ENCODE measurements around the gene DNM2.
"Not testable (repeated sequence)": the region's sequence is repeated elsewhere in the genome, so short reads cannot be mapped to it uniquely, and the experiment has no call there.

The DNM2 gene

GRCh38 chr19:10864538-10864899 lies 146.6 kb downstream of the DNM2 start:
- H3K4me1 ChIP-seq (ENCODE audit: control insufficient read depth in 5 of 5, insufficient read depth in 5 of 5, low read length in 5 of 5), result peaks cover 0 to 17% (median 10%) of the 10 kb centered on the region in 5 donors
- peak overlapping the region in 4 of 5 donors; percentile 23 to 34 (median 30) for H3K4me3 ChIP-seq (ENCODE audit: low read depth in 1 of 5, low read length in 5 of 5)
- H3K36me3 ChIP-seq (ENCODE audit: control insufficient read depth in 5 of 5, insufficient read depth in 5 of 5, low read length in 5 of 5), result no peaks in the 10 kb centered on the region
- H3K9ac ChIP-seq (ENCODE audit: low read length in 5 of 5), result peak overlapping the region in 1 of 5 donors; percentile 56
- no peaks in the 10 kb centered on the region for H3K27me3 ChIP-seq (ENCODE audit: control insufficient read depth in 5 of 5, insufficient read depth in 4 of 5, low read length in 5 of 5)
- H3K27ac ChIP-seq (ENCODE audit: low read depth, low read length), result no peak overlapping the region
- no peaks in the 10 kb centered on the region for H3K9me3 ChIP-seq (ENCODE audit: control insufficient read depth in 5 of 5, low read length in 5 of 5)

DNA sequence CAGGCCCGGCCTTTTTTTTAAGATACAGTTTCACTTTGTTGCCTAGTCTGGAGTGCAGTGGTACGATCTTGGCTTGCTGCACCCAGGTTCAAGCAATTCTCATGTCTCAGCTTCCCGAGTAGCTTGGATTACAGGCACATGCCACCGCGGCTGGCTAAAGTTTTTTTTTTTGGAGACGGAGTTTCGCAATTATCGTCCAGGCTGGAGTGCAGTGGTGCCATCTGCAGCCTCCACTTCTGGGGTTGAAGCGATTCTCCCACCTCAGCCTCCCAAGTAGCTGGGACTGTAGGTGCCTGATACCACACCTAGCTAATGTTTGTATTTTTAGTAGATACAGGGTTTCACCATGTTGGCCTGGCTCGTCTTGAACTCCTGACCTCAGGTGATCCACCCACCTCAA lies 148.6 kb downstream of the DNM2 start:
- Histone ChIP-seq H3K27me3 (ENCODE audit: control insufficient read depth in 5 of 5, insufficient read depth in 4 of 5, low read length in 5 of 5) (no peaks in the 10 kb centered on the region), H3K36me3 (ENCODE audit: control insufficient read depth in 5 of 5, insufficient read depth in 5 of 5, low read length in 5 of 5) (no peaks in the 10 kb centered on the region), H3K4me1 (ENCODE audit: control insufficient read depth in 5 of 5, insufficient read depth in 5 of 5, low read length in 5 of 5) (peaks cover 0 to 21% (median 14%) of the 10 kb centered on the region in 5 donors), H3K27ac (ENCODE audit: low read depth, low read length) (no peak overlapping the region), H3K9ac (ENCODE audit: low read length in 5 of 5) (no peak overlapping the region), H3K9me3 (ENCODE audit: control insufficient read depth in 5 of 5, low read length in 5 of 5) (no peaks in the 10 kb centered on the region), H3K4me3 (ENCODE audit: low read depth in 1 of 5, low read length in 5 of 5) (no peak overlapping the region)

GRCh38 chr19:10868872-10869547 lies 151.1 kb downstream of the DNM2 start:
- H3K4me3 ChIP-seq (ENCODE audit: low read depth in 1 of 5, low read length in 5 of 5), result no peak overlapping the region
- H3K27me3 ChIP-seq (ENCODE audit: control insufficient read depth in 5 of 5, insufficient read depth in 4 of 5, low read length in 5 of 5), result no peaks in the 10 kb centered on the region
- no peak overlapping the region for H3K27ac ChIP-seq (ENCODE audit: low read depth, low read length)
- H3K9me3 ChIP-seq (ENCODE audit: control insufficient read depth in 5 of 5, low read length in 5 of 5), result no peaks in the 10 kb centered on the region
- no peaks in the 10 kb centered on the region for H3K36me3 ChIP-seq (ENCODE audit: control insufficient read depth in 5 of 5, insufficient read depth in 5 of 5, low read length in 5 of 5)
- H3K9ac ChIP-seq (ENCODE audit: low read length in 5 of 5), result no peak overlapping the region
- H3K4me1 ChIP-seq (ENCODE audit: control insufficient read depth in 5 of 5, insufficient read depth in 5 of 5, low read length in 5 of 5), result peaks cover 2 to 22% (median 19%) of the 10 kb centered on the region in 5 donors

DNA sequence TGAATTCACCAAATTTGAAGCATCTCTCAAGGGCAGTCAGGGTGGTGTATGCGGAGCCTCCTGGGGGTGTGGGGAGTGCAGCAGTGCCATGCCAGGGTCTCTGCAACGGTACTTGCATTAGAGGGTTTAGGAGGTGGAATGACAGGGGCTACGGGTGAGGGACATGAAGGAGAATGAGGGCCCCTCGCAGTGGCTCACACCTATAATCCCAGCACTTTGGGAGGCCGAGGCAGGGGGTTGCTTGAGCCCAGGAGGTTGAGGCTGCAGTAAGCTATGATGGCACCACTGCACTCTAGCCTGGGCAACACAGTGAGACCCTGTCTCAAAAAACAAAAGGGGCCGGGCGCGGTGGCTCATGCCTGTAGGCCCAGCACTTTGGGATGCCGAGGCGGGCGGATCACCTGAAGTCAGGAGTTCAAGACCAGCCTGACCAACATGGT lies 152.0 kb downstream of the DNM2 start:
- not testable (repeated sequence) for H3K9ac ChIP-seq (ENCODE audit: low read length in 5 of 5); H3K4me3 ChIP-seq (ENCODE audit: low read depth in 1 of 5, low read length in 5 of 5); H3K36me3 ChIP-seq (ENCODE audit: control insufficient read depth in 5 of 5, insufficient read depth in 5 of 5, low read length in 5 of 5); H3K9me3 ChIP-seq (ENCODE audit: control insufficient read depth in 5 of 5, low read length in 5 of 5); H3K27ac ChIP-seq (ENCODE audit: low read depth, low read length); H3K27me3 ChIP-seq (ENCODE audit: control insufficient read depth in 5 of 5, insufficient read depth in 4 of 5, low read length in 5 of 5)
- H3K4me1 ChIP-seq (ENCODE audit: control insufficient read depth in 5 of 5, insufficient read depth in 5 of 5, low read length in 5 of 5), result peaks cover 2 to 23% (median 16%) of the 10 kb centered on the region in 5 donors

DNA sequence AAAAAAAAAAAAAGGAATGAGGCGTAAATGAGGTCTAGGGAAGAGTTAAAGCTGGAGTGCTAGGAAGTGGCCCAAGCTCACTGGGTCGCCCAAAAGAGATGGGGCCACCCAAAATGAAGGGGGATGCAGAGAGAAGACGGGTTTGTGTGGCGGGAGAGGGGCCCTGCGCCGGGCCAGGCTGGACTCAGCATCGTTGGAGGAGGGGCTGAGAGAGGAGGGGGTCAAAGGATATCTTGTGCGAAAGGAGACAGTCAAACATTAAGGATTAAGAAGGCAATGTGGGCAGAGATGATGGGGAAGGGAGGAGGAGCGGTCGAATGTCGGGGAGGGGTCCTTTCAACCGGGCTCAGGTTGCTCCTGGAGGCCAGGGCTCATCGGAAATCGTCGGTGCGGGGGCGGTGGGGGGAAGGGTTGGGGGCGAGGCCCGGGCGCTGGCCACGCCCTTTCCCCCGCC lies 152.6 kb downstream of the DNM2 start:
- Histone ChIP-seq H3K4me1 (ENCODE audit: control insufficient read depth in 5 of 5, insufficient read depth in 5 of 5, low read length in 5 of 5) (peaks cover 2 to 26% (median 18%) of the 10 kb centered on the region in 5 donors), H3K27me3 (ENCODE audit: control insufficient read depth in 5 of 5, insufficient read depth in 4 of 5, low read length in 5 of 5) (no peaks in the 10 kb centered on the region), H3K36me3 (ENCODE audit: control insufficient read depth in 5 of 5, insufficient read depth in 5 of 5, low read length in 5 of 5) (no peaks in the 10 kb centered on the region), H3K9me3 (ENCODE audit: control insufficient read depth in 5 of 5, low read length in 5 of 5) (no peaks in the 10 kb centered on the region), H3K4me3 (ENCODE audit: low read depth in 1 of 5, low read length in 5 of 5) (peak overlapping the region; percentile 60 to 72 (median 69)), H3K9ac (ENCODE audit: low read length in 5 of 5) (peak overlapping the region in 2 of 5 donors; percentile 55 to 68), H3K27ac (ENCODE audit: low read depth, low read length) (peak overlapping the region; percentile 18)

GRCh38 chr19:10870955-10871603 lies 153.2 kb downstream of the DNM2 start, which contains the start of gene CARM1:
Gene CARM1, plus strand, starts transcription at chr19:10871553. Its CDS starts 150 bp downstream, at chr19:10871703.
- H3K4me1 ChIP-seq (ENCODE audit: control insufficient read depth in 5 of 5, insufficient read depth in 5 of 5, low read length in 5 of 5), result peaks cover 2 to 26% (median 18%) of the 10 kb centered on the region in 5 donors
- no peaks in the 10 kb centered on the region for H3K27me3 ChIP-seq (ENCODE audit: control insufficient read depth in 5 of 5, insufficient read depth in 4 of 5, low read length in 5 of 5)
- no peaks in the 10 kb centered on the region for H3K36me3 ChIP-seq (ENCODE audit: control insufficient read depth in 5 of 5, insufficient read depth in 5 of 5, low read length in 5 of 5)
- no peaks in the 10 kb centered on the region for H3K9me3 ChIP-seq (ENCODE audit: control insufficient read depth in 5 of 5, low read length in 5 of 5)
- peak within 1 kb of the TSS; percentile 56 to 82 (median 72) for H3K9ac ChIP-seq (ENCODE audit: low read length in 5 of 5)
- H3K4me3 ChIP-seq (ENCODE audit: low read depth in 1 of 5, low read length in 5 of 5), result peak within 1 kb of the TSS; percentile 69 to 78 (median 77)
- H3K27ac ChIP-seq (ENCODE audit: low read depth, low read length), result peak within 1 kb of the TSS; percentile 60

- no peaks in the 10 kb centered on the region for H3K27me3 ChIP-seq (ENCODE audit: control insufficient read depth in 5 of 5, insufficient read depth in 4 of 5, low read length in 5 of 5)
- peak overlapping the region; percentile 60 for H3K27ac ChIP-seq (ENCODE audit: low read depth, low read length)
- H3K4me1 ChIP-seq (ENCODE audit: control insufficient read depth in 5 of 5, insufficient read depth in 5 of 5, low read length in 5 of 5), result peaks cover 2 to 34% (median 22%) of the 10 kb centered on the region in 5 donors
- peak overlapping the region; percentile 64 to 78 (median 77) for H3K4me3 ChIP-seq (ENCODE audit: low read depth in 1 of 5, low read length in 5 of 5)
- H3K36me3 ChIP-seq (ENCODE audit: control insufficient read depth in 5 of 5, insufficient read depth in 5 of 5, low read length in 5 of 5), result no peaks in the 10 kb centered on the region
- H3K9ac ChIP-seq (ENCODE audit: low read length in 5 of 5), result peak overlapping the region; percentile 56 to 82 (median 72)
- H3K9me3 ChIP-seq (ENCODE audit: control insufficient read depth in 5 of 5, low read length in 5 of 5), result no peaks in the 10 kb centered on the region
These were observed 154.0 kb downstream of the DNM2 start for GRCh38 chr19:10871711-10872545.

- Histone ChIP-seq H3K4me1 (ENCODE audit: control insufficient read depth in 5 of 5, insufficient read depth in 5 of 5, low read length in 5 of 5) (peaks cover 2 to 38% (median 23%) of the 10 kb centered on the region in 5 donors), H3K4me3 (ENCODE audit: low read depth in 1 of 5, low read length in 5 of 5) (peak overlapping the region; percentile 60 to 78 (median 77)), H3K9me3 (ENCODE audit: control insufficient read depth in 5 of 5, low read length in 5 of 5) (no peaks in the 10 kb centered on the region), H3K27ac (ENCODE audit: low read depth, low read length) (peak overlapping the region; percentile 60), H3K9ac (ENCODE audit: low read length in 5 of 5) (peak overlapping the region; percentile 56 to 82 (median 72)), H3K27me3 (ENCODE audit: control insufficient read depth in 5 of 5, insufficient read depth in 4 of 5, low read length in 5 of 5) (no peaks in the 10 kb centered on the region), H3K36me3 (ENCODE audit: control insufficient read depth in 5 of 5, insufficient read depth in 5 of 5, low read length in 5 of 5) (no peaks in the 10 kb centered on the region)
These were observed 154.7 kb downstream of the DNM2 start for GRCh38 chr19:10872546-10873107.

GRCh38 chr19:10874024-10874423 lies 156.1 kb downstream of the DNM2 start:
- no peaks in the 10 kb centered on the region for H3K36me3 ChIP-seq (ENCODE audit: control insufficient read depth in 5 of 5, insufficient read depth in 5 of 5, low read length in 5 of 5)
- H3K27me3 ChIP-seq (ENCODE audit: control insufficient read depth in 5 of 5, insufficient read depth in 4 of 5, low read length in 5 of 5), result no peaks in the 10 kb centered on the region
- peaks cover 2 to 42% (median 23%) of the 10 kb centered on the region in 5 donors for H3K4me1 ChIP-seq (ENCODE audit: control insufficient read depth in 5 of 5, insufficient read depth in 5 of 5, low read length in 5 of 5)
- no peak overlapping the region for H3K9ac ChIP-seq (ENCODE audit: low read length in 5 of 5)
- no peak overlapping the region for H3K27ac ChIP-seq (ENCODE audit: low read depth, low read length)
- H3K9me3 ChIP-seq (ENCODE audit: control insufficient read depth in 5 of 5, low read length in 5 of 5), result no peaks in the 10 kb centered on the region
- H3K4me3 ChIP-seq (ENCODE audit: low read depth in 1 of 5, low read length in 5 of 5), result no peak overlapping the region
